Activated CD8-positive, alpha-beta T cell treated with anti-CD3 and anti-CD28 coated beads for 36 hours (primary cell): Measurements from ENCODE around the gene RSAD1. TPM values are rescaled to one million over a fixed set of nuclear protein-coding genes. Genes with fewer than 3 reads are reported as not detected.

Experiments used
- ATAC-seq: fragments of 200-7000 bp; cut with Tn5 transposase; one replicate; pipeline ENCODE4 v1.10.0; 2021; ENCODE audit warnings: mild to moderate bottlenecking, moderate library complexity
- CTCF ChIA-PET: fragments of 350-600 bp; sonication (Branson Sonifier 250); formaldehyde crosslinking; loops from one replicate; lab custom pipeline; 2021; ENCODE audit warnings: antibody characterized with exemption; lab: Charles Lee
- POLR2A ChIA-PET: fragments of 350-600 bp; sonication (Branson Sonifier 250); formaldehyde crosslinking; loops from one replicate; lab custom pipeline; 2021; ENCODE audit warnings: antibody characterized with exemption; lab: Charles Lee
- DNase-seq: peaks from one replicate; pipeline ENCODE4 v3.0.0-alpha.2; 2020
- H3K27ac Mint-ChIP-seq: one replicate; pipeline ENCODE4 v1.8.0; 2021; ENCODE audit warnings: mild to moderate bottlenecking, mixed read lengths
- H3K27me3 Mint-ChIP-seq: one replicate; pipeline ENCODE4 v1.8.0; 2021; ENCODE audit warnings: mixed read lengths
- H3K36me3 Mint-ChIP-seq: one replicate; pipeline ENCODE4 v1.8.0; 2021; ENCODE audit warnings: low read depth, mixed read lengths
- H3K4me1 Mint-ChIP-seq: one replicate; pipeline ENCODE4 v1.8.0; 2021; ENCODE audit warnings: low read depth, mixed read lengths
- H3K4me3 Mint-ChIP-seq: one replicate; pipeline ENCODE4 v1.8.0; 2021; ENCODE audit warnings: mild to moderate bottlenecking, moderate library complexity, mixed read lengths
- H3K9me3 Mint-ChIP-seq: one replicate; pipeline ENCODE4 v1.8.0; 2021; ENCODE audit warnings: mixed read lengths
- intact Hi-C: fragments of 100-400 bp; cut with micrococcal nuclease; formaldehyde crosslinking; loops from one replicate; pipeline ENCODE4 v1.10.0; 2022
- total RNA-seq, 2 experiments: library from RNA; stranded (reverse); gene quantifications; one replicate each; pipeline ENCODE4 v1.2.3, GENCODE V29; 2021
- TF ChIP-seq, protein P1 (sequence below): fragments of 200-600 bp; IDR thresholded peaks from one replicate; pipeline ENCODE4 v1.8.0; 2022; ENCODE audit warnings: antibody characterized with exemption, mild to moderate bottlenecking

RSAD1 gene
- total RNA-seq, 2 experiments from 2014 or later = 39.2 to 40.7 TPM

- intact Hi-C loops = no loop called here
- POLR2A ChIA-PET = no interaction called here
- H3K4me1 Mint-ChIP-seq = peaks cover 17% of the 10 kb centered on the region
- DNase-seq = no peak
- no peak overlapping the region for H3K27ac Mint-ChIP-seq
- H3K9me3 Mint-ChIP-seq = no peaks in the 10 kb centered on the region
- CTCF ChIA-PET = interaction anchor here (0.7 kb wide), 1 partner anchor 56 kb away, joined by 3 read pairs; no protein-coding TSS in a partner anchor
- H3K36me3 Mint-ChIP-seq = no peaks in the 10 kb centered on the region
- TF ChIP-seq, protein P1, sequence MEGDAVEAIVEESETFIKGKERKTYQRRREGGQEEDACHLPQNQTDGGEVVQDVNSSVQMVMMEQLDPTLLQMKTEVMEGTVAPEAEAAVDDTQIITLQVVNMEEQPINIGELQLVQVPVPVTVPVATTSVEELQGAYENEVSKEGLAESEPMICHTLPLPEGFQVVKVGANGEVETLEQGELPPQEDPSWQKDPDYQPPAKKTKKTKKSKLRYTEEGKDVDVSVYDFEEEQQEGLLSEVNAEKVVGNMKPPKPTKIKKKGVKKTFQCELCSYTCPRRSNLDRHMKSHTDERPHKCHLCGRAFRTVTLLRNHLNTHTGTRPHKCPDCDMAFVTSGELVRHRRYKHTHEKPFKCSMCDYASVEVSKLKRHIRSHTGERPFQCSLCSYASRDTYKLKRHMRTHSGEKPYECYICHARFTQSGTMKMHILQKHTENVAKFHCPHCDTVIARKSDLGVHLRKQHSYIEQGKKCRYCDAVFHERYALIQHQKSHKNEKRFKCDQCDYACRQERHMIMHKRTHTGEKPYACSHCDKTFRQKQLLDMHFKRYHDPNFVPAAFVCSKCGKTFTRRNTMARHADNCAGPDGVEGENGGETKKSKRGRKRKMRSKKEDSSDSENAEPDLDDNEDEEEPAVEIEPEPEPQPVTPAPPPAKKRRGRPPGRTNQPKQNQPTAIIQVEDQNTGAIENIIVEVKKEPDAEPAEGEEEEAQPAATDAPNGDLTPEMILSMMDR = no peak
- no peak for ATAC-seq
- no peak overlapping the region for H3K4me3 Mint-ChIP-seq
- H3K27me3 Mint-ChIP-seq = peaks cover 42% of the 10 kb centered on the region
These were observed 56.7 kb downstream of the RSAD1 start for GRCh38 chr17:50535407-50535806.

Other genes with a start within 250 kb of the RSAD1 start
- not detected for gene TMEM92, start 204.4 kb upstream of the RSAD1 start, total RNA-seq
- 10 to 100 TPM; 24.4 to 25.3 TPM for gene XYLT2, start 132.7 kb upstream of the RSAD1 start, total RNA-seq
- 10 to 100 TPM; 54.6 to 55.8 TPM for gene MRPL27, start 105.7 kb upstream of the RSAD1 start, total RNA-seq
- 10 to 100 TPM; 48.0 to 48.6 TPM for gene EME1, start 105.6 kb upstream of the RSAD1 start, total RNA-seq
- 10 to 100 TPM; 70.6 to 71.0 TPM for gene LRRC59, start 81.3 kb upstream of the RSAD1 start, total RNA-seq
- gene ACSF2, start 52.6 kb upstream of the RSAD1 start, total RNA-seq = 10 to 100 TPM; 14.5 to 17.5 TPM
- not detected for gene CHAD, start 10.0 kb upstream of the RSAD1 start, total RNA-seq
- gene MYCBPAP, start 29.6 kb downstream of the RSAD1 start, total RNA-seq = 1 to 10 TPM; 6.7 to 6.9 TPM
- gene EPN3, start 53.9 kb downstream of the RSAD1 start, total RNA-seq = not detected
- 10 to 100 TPM; 29.0 to 36.2 TPM for gene SPATA20, start 68.3 kb downstream of the RSAD1 start, total RNA-seq
- under 1 TPM in 1 of 2 experiments, not detected in 1; 0.13 TPM for gene CACNA1G, start 81.9 kb downstream of the RSAD1 start, total RNA-seq
- gene ABCC3, start 156.0 kb downstream of the RSAD1 start, total RNA-seq = not detected
- 10 to 100 TPM; 26.3 to 27.3 TPM for gene ANKRD40, start 229.1 kb downstream of the RSAD1 start, total RNA-seq
- gene LUC7L3, start 240.7 kb downstream of the RSAD1 start, total RNA-seq = 100 to 1,000 TPM; 148 to 160 TPM